ENCODE measurements around the gene ACAD11. TPM values are rescaled to one million over a fixed set of nuclear protein-coding genes. Genes with fewer than 3 reads are reported as not detected.

Gene ACAD11
- total and polyA plus RNA-seq, 2 donors, result 10.2 to 26.2 TPM

Other genes starting within 250 kb of the ACAD11 start
- gene DNAJC13, start 242.3 kb downstream of the ACAD11 start, total RNA-seq, result 21.0 TPM
- gene DNAJC13, start 242.3 kb downstream of the ACAD11 start, polyA plus RNA-seq, result 9.9 TPM
- 0.94 TPM for gene ACKR4, start 62.5 kb downstream of the ACAD11 start, total RNA-seq
- 0.71 TPM for gene ACKR4, start 62.5 kb downstream of the ACAD11 start, polyA plus RNA-seq
- 33.9 TPM for gene UBA5, start 520 bp upstream of the ACAD11 start, total RNA-seq
- gene UBA5, start 520 bp upstream of the ACAD11 start, polyA plus RNA-seq, result 42.6 TPM
- gene NPHP3, start 62.6 kb upstream of the ACAD11 start, total RNA-seq, result 8.3 TPM
- 13.0 TPM for gene NPHP3, start 62.6 kb upstream of the ACAD11 start, polyA plus RNA-seq